ENCODE data around the gene MED29. TPM values are rescaled to one million over a fixed set of nuclear protein-coding genes. Genes with fewer than 3 reads are reported as not detected.

Gene MED29
- total and polyA plus RNA-seq, 2 of the 13 experiments (the other 11 are each of a cell fraction or from before 2014, with no cell fraction given) = 14.0 to 19.7 TPM

- TF ChIP-seq ZSCAN20 (CRISPR knock-in tag; IDR thresholded peaks at IDR 0.05; ENCODE audit: borderline replicate concordance) (no peak), HNF1A (IDR thresholded peaks at IDR 0.05; ENCODE audit: low read depth) (no peak; the same call in none of the 2 replicates), HNF1A (CRISPR knock-in tag; IDR thresholded peaks at IDR 0.05; ENCODE audit: borderline replicate concordance) (no peak; the same call in 1 of the 2 replicates), IRF1 (CRISPR knock-in tag; IDR thresholded peaks at IDR 0.05; ENCODE audit: low read depth) (0 out of 2 replicates have a peak, but pooled peaks have one; percentile 26), ARHGAP35 (CRISPR knock-in tag; IDR thresholded peaks at IDR 0.05; ENCODE audit: borderline replicate concordance) (no peak), ATF6 (CRISPR knock-in tag; conservative IDR thresholded peaks at IDR 0.05) (no peak), ZKSCAN8 (CRISPR knock-in tag; IDR thresholded peaks at IDR 0.05; ENCODE audit: borderline replicate concordance) (no peak), NKX3-1 (CRISPR knock-in tag; IDR thresholded peaks at IDR 0.05) (no peak), ZNF747 (CRISPR knock-in tag; IDR thresholded peaks at IDR 0.05; ENCODE audit: borderline replicate concordance) (no peak; the same call in 1 of the 2 replicates), ZNF550 (CRISPR knock-in tag; IDR thresholded peaks at IDR 0.05; ENCODE audit: borderline replicate concordance) (no peak), HMG20A (CRISPR knock-in tag; IDR thresholded peaks at IDR 0.05; ENCODE audit: borderline replicate concordance) (peak; percentile 24; the same call in 1 of the 2 replicates), RBM39 (IDR thresholded peaks at IDR 0.05; ENCODE audit: low read depth, low read length, poor library complexity, severe bottlenecking) (no peak), ZNF263 (CRISPR knock-in tag; IDR thresholded peaks at IDR 0.05) (no peak; the same call in 1 of the 2 replicates), PCBP1 (IDR thresholded peaks at IDR 0.05; ENCODE audit: borderline replicate concordance, low read depth, low read length) (no peak), ZNF839 (CRISPR knock-in tag; IDR thresholded peaks at IDR 0.05; ENCODE audit: borderline replicate concordance) (peak; percentile 90; the same call in 1 of the 2 replicates), ZNF816 (CRISPR knock-in tag; IDR thresholded peaks at IDR 0.05; ENCODE audit: borderline replicate concordance) (peak; percentile 71; the same call in 1 of the 2 replicates), FOXP4 (CRISPR knock-in tag; IDR thresholded peaks at IDR 0.05) (peak; percentile 73; the same call in 1 of the 2 replicates)
Observed at GRCh38 chr19:39401549-39402345, 10.6 kb downstream of the MED29 start (continued).

Measured in HepG2 (cell line).